ENCODE data around the gene NDUFB7. TPM values are rescaled to one million over a fixed set of nuclear protein-coding genes. Genes with fewer than 3 reads are reported as not detected.
"Not testable (repeated sequence)": the region's sequence is repeated elsewhere in the genome, so short reads cannot be mapped to it uniquely, and the experiment has no call there.

NDUFB7 gene
- total and polyA plus RNA-seq, 3 experiments from 2014 or later: 123 to 235 (median 126) TPM

GRCh38 chr19:14611051-14611450, 39.2 kb upstream of the NDUFB7 start:
- DNase-seq: no peak
- ChIA-PET CTCF (no interaction called here), POLR2A (no interaction called here)
- peaks cover 3 to 25% of the 10 kb centered on the region in 2 donors for H3K27me3 Mint-ChIP-seq
- Histone ChIP-seq H3K27ac (ENCODE audit: low read depth, low read length) (no peak overlapping the region), H3K27me3 (ENCODE audit: insufficient read depth, low read length, poor library complexity, severe bottlenecking) (no peaks in the 10 kb centered on the region), H3K36me3 (ENCODE audit: insufficient read depth, low read length) (no peaks in the 10 kb centered on the region), H3K4me3 (ENCODE audit: low read length) (no peak overlapping the region), H3K9me3 (ENCODE audit: low read length) (no peaks in the 10 kb centered on the region), H3K4me1 (ENCODE audit: insufficient read depth, low read length) (no peaks in the 10 kb centered on the region)
- H3K27ac Mint-ChIP-seq: no peak overlapping the region
- no peaks in the 10 kb centered on the region for H3K9me3 Mint-ChIP-seq
- no peaks in the 10 kb centered on the region for H3K4me1 Mint-ChIP-seq
- H3K4me3 Mint-ChIP-seq: no peak overlapping the region
- no peaks in the 10 kb centered on the region for H3K36me3 Mint-ChIP-seq

GRCh38 chr19:14606627-14607026, 34.8 kb upstream of the NDUFB7 start:
- no peak overlapping the region for H3K4me3 Mint-ChIP-seq
- H3K9me3 Mint-ChIP-seq: peaks cover 0 to 4% (median 0%) of the 10 kb centered on the region in 5 donors
- POLR2A ChIA-PET: no interaction called here
- CTCF ChIA-PET: no interaction called here
- H3K27me3 ChIP-seq (ENCODE audit: insufficient read depth, low read length, poor library complexity, severe bottlenecking): no peaks in the 10 kb centered on the region
- DNase-seq: no peak
- no peak overlapping the region for H3K4me3 ChIP-seq (ENCODE audit: low read length)
- no peaks in the 10 kb centered on the region for H3K9me3 ChIP-seq (ENCODE audit: low read length)
- no peaks in the 10 kb centered on the region for H3K36me3 Mint-ChIP-seq
- H3K27me3 Mint-ChIP-seq: peaks cover 4 to 29% of the 10 kb centered on the region in 2 donors
- no peaks in the 10 kb centered on the region for H3K36me3 ChIP-seq (ENCODE audit: insufficient read depth, low read length)
- no peak overlapping the region for H3K27ac Mint-ChIP-seq
- H3K27ac ChIP-seq (ENCODE audit: low read depth, low read length): no peak overlapping the region
- H3K4me1 ChIP-seq (ENCODE audit: insufficient read depth, low read length): no peaks in the 10 kb centered on the region
- peaks cover 0 to 7% (median 2%) of the 10 kb centered on the region in 3 donors for H3K4me1 Mint-ChIP-seq

GRCh38 chr19:14603990-14604387, 32.1 kb upstream of the NDUFB7 start:
- Mint-ChIP-seq H3K27ac (peak overlapping the region in 3 of 8 donors; percentile 29 to 37 (median 30)), H3K36me3 (no peaks in the 10 kb centered on the region), H3K4me3 (peak overlapping the region in 1 of 7 donors; percentile 26), H3K4me1 (peaks cover 0 to 7% (median 2%) of the 10 kb centered on the region in 3 donors), H3K27me3 (peaks cover 3 to 19% of the 10 kb centered on the region in 2 donors), H3K9me3 (peaks cover 0 to 4% (median 0%) of the 10 kb centered on the region in 5 donors)
- H3K4me3 ChIP-seq (ENCODE audit: low read length): no peak overlapping the region
- H3K9me3 ChIP-seq (ENCODE audit: low read length): no peaks in the 10 kb centered on the region
- POLR2A ChIA-PET: no interaction called here
- H3K27ac ChIP-seq (ENCODE audit: low read depth, low read length): no peak overlapping the region
- DNase-seq: no peak
- H3K4me1 ChIP-seq (ENCODE audit: insufficient read depth, low read length): no peaks in the 10 kb centered on the region
- no peaks in the 10 kb centered on the region for H3K27me3 ChIP-seq (ENCODE audit: insufficient read depth, low read length, poor library complexity, severe bottlenecking)
- no peaks in the 10 kb centered on the region for H3K36me3 ChIP-seq (ENCODE audit: insufficient read depth, low read length)
- CTCF ChIA-PET: no interaction called here

- no peaks in the 10 kb centered on the region for H3K36me3 ChIP-seq (ENCODE audit: insufficient read depth, low read length)
- H3K27ac ChIP-seq (ENCODE audit: low read depth, low read length): no peak overlapping the region
- H3K4me3 ChIP-seq (ENCODE audit: low read length): no peak overlapping the region
- no peaks in the 10 kb centered on the region for H3K27me3 ChIP-seq (ENCODE audit: insufficient read depth, low read length, poor library complexity, severe bottlenecking)
- H3K9me3 Mint-ChIP-seq: peaks cover 0 to 5% (median 0%) of the 10 kb centered on the region in 5 donors
- H3K4me1 ChIP-seq (ENCODE audit: insufficient read depth, low read length): no peaks in the 10 kb centered on the region
- H3K27ac Mint-ChIP-seq: no peak overlapping the region
- no peaks in the 10 kb centered on the region for H3K9me3 ChIP-seq (ENCODE audit: low read length)
- peaks cover 5 to 14% of the 10 kb centered on the region in 2 donors for H3K27me3 Mint-ChIP-seq
- no peak overlapping the region for H3K4me3 Mint-ChIP-seq
- H3K4me1 Mint-ChIP-seq: peaks cover 0 to 7% (median 2%) of the 10 kb centered on the region in 3 donors
- DNase-seq: no peak
- CTCF ChIA-PET: no interaction called here
- peaks cover 0 to 6% (median 0%) of the 10 kb centered on the region in 3 donors for H3K36me3 Mint-ChIP-seq
- POLR2A ChIA-PET: no interaction called here
Measured at GRCh38 chr19:14599548-14600147, 27.8 kb upstream of the NDUFB7 start.

- POLR2A ChIA-PET: no interaction called here
- CTCF ChIA-PET: no interaction called here
- no peak overlapping the region for H3K4me3 Mint-ChIP-seq
- H3K36me3 Mint-ChIP-seq: peaks cover 0 to 6% (median 0%) of the 10 kb centered on the region in 3 donors
- no peaks in the 10 kb centered on the region for H3K4me1 Mint-ChIP-seq
- peaks cover 9 to 21% of the 10 kb centered on the region in 2 donors for H3K27me3 Mint-ChIP-seq
- peak overlapping the region in 1 of 8 donors; percentile 6 for H3K27ac Mint-ChIP-seq
- no peak overlapping the region for H3K4me3 ChIP-seq (ENCODE audit: low read length)
- no peaks in the 10 kb centered on the region for H3K36me3 ChIP-seq (ENCODE audit: insufficient read depth, low read length)
- no peak for DNase-seq
- H3K4me1 ChIP-seq (ENCODE audit: insufficient read depth, low read length): no peaks in the 10 kb centered on the region
- no peaks in the 10 kb centered on the region for H3K9me3 ChIP-seq (ENCODE audit: low read length)
- no peaks in the 10 kb centered on the region for H3K27me3 ChIP-seq (ENCODE audit: insufficient read depth, low read length, poor library complexity, severe bottlenecking)
- no peak overlapping the region for H3K27ac ChIP-seq (ENCODE audit: low read depth, low read length)
- H3K9me3 Mint-ChIP-seq: peaks cover 0 to 5% (median 0%) of the 10 kb centered on the region in 5 donors
Measured at GRCh38 chr19:14595558-14595957, 23.7 kb upstream of the NDUFB7 start.

GRCh38 chr19:14589433-14589832, 17.6 kb upstream of the NDUFB7 start:
- H3K9me3 ChIP-seq (ENCODE audit: low read length): not testable (repeated sequence)

GRCh38 chr19:14585187-14585586, 13.3 kb upstream of the NDUFB7 start:
- H3K4me3 ChIP-seq (ENCODE audit: low read length); H3K27me3 ChIP-seq (ENCODE audit: insufficient read depth, low read length, poor library complexity, severe bottlenecking); H3K4me1 Mint-ChIP-seq; H3K9me3 Mint-ChIP-seq; H3K4me3 Mint-ChIP-seq; CTCF ChIA-PET; DNase-seq; POLR2A ChIA-PET; H3K27ac ChIP-seq (ENCODE audit: low read depth, low read length); H3K36me3 Mint-ChIP-seq; H3K36me3 ChIP-seq (ENCODE audit: insufficient read depth, low read length); H3K4me1 ChIP-seq (ENCODE audit: insufficient read depth, low read length); H3K9me3 ChIP-seq (ENCODE audit: low read length); H3K27me3 Mint-ChIP-seq: not testable (repeated sequence)
- H3K27ac Mint-ChIP-seq: peak overlapping the region in 1 of 8 donors; percentile 42

More at GRCh38 chr19:14589433-14589832, 17.6 kb upstream of the NDUFB7 start:
- H3K36me3 ChIP-seq (ENCODE audit: insufficient read depth, low read length); H3K9me3 Mint-ChIP-seq; H3K4me3 Mint-ChIP-seq; H3K27ac ChIP-seq (ENCODE audit: low read depth, low read length); H3K27me3 ChIP-seq (ENCODE audit: insufficient read depth, low read length, poor library complexity, severe bottlenecking); H3K4me1 Mint-ChIP-seq; DNase-seq; H3K27ac Mint-ChIP-seq; H3K36me3 Mint-ChIP-seq; CTCF ChIA-PET; H3K4me1 ChIP-seq (ENCODE audit: insufficient read depth, low read length); POLR2A ChIA-PET; H3K4me3 ChIP-seq (ENCODE audit: low read length): not testable (repeated sequence)
- peaks cover 6 to 13% of the 10 kb centered on the region in 2 donors for H3K27me3 Mint-ChIP-seq

- H3K4me3 ChIP-seq (ENCODE audit: low read length); H3K36me3 ChIP-seq (ENCODE audit: insufficient read depth, low read length); H3K4me1 Mint-ChIP-seq; H3K9me3 Mint-ChIP-seq; H3K9me3 ChIP-seq (ENCODE audit: low read length); H3K4me3 Mint-ChIP-seq; CTCF ChIA-PET; H3K27me3 Mint-ChIP-seq; H3K27me3 ChIP-seq (ENCODE audit: insufficient read depth, low read length, poor library complexity, severe bottlenecking); H3K27ac ChIP-seq (ENCODE audit: low read depth, low read length); H3K27ac Mint-ChIP-seq; DNase-seq; H3K4me1 ChIP-seq (ENCODE audit: insufficient read depth, low read length); POLR2A ChIA-PET; H3K36me3 Mint-ChIP-seq: not testable (repeated sequence)
Measured at GRCh38 chr19:14584372-14584771, 12.5 kb upstream of the NDUFB7 start.
